ENCODE results near the gene VN1R4.
"Not testable (repeated sequence)": the region's sequence is repeated elsewhere in the genome, so short reads cannot be mapped to it uniquely, and the experiment has no call there.

Gene VN1R4

GRCh38 chr19:53237114-53237777 lies 30.3 kb downstream of the VN1R4 start:
- Histone ChIP-seq H3K4me3 (ENCODE audit: low read depth in 1 of 2, low read length in 2 of 2) (no peak overlapping the region), H3K9ac (ENCODE audit: low read depth, low read length) (no peak overlapping the region), H3K36me3 (ENCODE audit: insufficient read depth, low read length) (peaks cover 49% of the 10 kb centered on the region), H3K79me2 (ENCODE audit: insufficient read depth, low read length) (no peaks in the 10 kb centered on the region), H3K27ac (ENCODE audit: low read length) (no peak overlapping the region), H2AFZ (ENCODE audit: low read depth, low read length) (no peak overlapping the region), H3K27me3 (ENCODE audit: insufficient read depth, low read length, poor library complexity) (no peaks in the 10 kb centered on the region), H3K4me2 (ENCODE audit: insufficient read depth, low read length) (no peak overlapping the region), H3K4me1 (ENCODE audit: insufficient read depth, low read length) (no peaks in the 10 kb centered on the region), H4K20me1 (ENCODE audit: insufficient read depth, low read length) (no peaks in the 10 kb centered on the region), H3K9me3 (ENCODE audit: insufficient read depth, low read length, severe bottlenecking) (peaks cover 43% of the 10 kb centered on the region)
- ATAC-seq (ENCODE audit: insufficient read depth, low read depth) (no peak), DNase-seq (no peak)
- TF ChIP-seq EZH2 (IDR thresholded peaks at IDR 0.05; ENCODE audit: borderline replicate concordance, low read depth, low read length, severe bottlenecking) (no peak), CTCF (IDR thresholded peaks at IDR 0.05; ENCODE audit: borderline replicate concordance, extremely low read depth, low read length, poor library complexity, severe bottlenecking) (no peak)

- no peak for TF ChIP-seq CTCF (IDR thresholded peaks at IDR 0.05; ENCODE audit: borderline replicate concordance, extremely low read depth, low read length, poor library complexity, severe bottlenecking)
- Histone ChIP-seq H3K4me3 (ENCODE audit: low read depth in 1 of 2, low read length in 2 of 2) (no peak overlapping the region), H3K36me3 (ENCODE audit: insufficient read depth, low read length) (no peaks in the 10 kb centered on the region), H3K27ac (ENCODE audit: low read length) (no peak overlapping the region), H3K79me2 (ENCODE audit: insufficient read depth, low read length) (no peaks in the 10 kb centered on the region), H3K9me3 (ENCODE audit: insufficient read depth, low read length, severe bottlenecking) (peaks cover 3% of the 10 kb centered on the region), H3K9ac (ENCODE audit: low read depth, low read length) (no peak overlapping the region), H3K4me1 (ENCODE audit: insufficient read depth, low read length) (no peaks in the 10 kb centered on the region), H3K4me2 (ENCODE audit: insufficient read depth, low read length) (no peak overlapping the region), H3K27me3 (ENCODE audit: insufficient read depth, low read length, poor library complexity) (no peaks in the 10 kb centered on the region), H2AFZ (ENCODE audit: low read depth, low read length) (no peak overlapping the region), H4K20me1 (ENCODE audit: insufficient read depth, low read length) (no peaks in the 10 kb centered on the region)
- ATAC-seq (ENCODE audit: insufficient read depth, low read depth), result no peak
- DNase-seq, result no peak
These were observed 42.9 kb downstream of the VN1R4 start for GRCh38 chr19:53224606-53225005.

GRCh38 chr19:53222716-53223115 lies 44.8 kb downstream of the VN1R4 start:
- H3K4me2 ChIP-seq (ENCODE audit: insufficient read depth, low read length); H4K20me1 ChIP-seq (ENCODE audit: insufficient read depth, low read length); ATAC-seq (ENCODE audit: insufficient read depth, low read depth); H3K9ac ChIP-seq (ENCODE audit: low read depth, low read length); DNase-seq; H3K27ac ChIP-seq (ENCODE audit: low read length); H3K36me3 ChIP-seq (ENCODE audit: insufficient read depth, low read length); H3K4me3 ChIP-seq (ENCODE audit: low read depth in 1 of 2, low read length in 2 of 2); H3K4me1 ChIP-seq (ENCODE audit: insufficient read depth, low read length); H3K27me3 ChIP-seq (ENCODE audit: insufficient read depth, low read length, poor library complexity); H3K9me3 ChIP-seq (ENCODE audit: insufficient read depth, low read length, severe bottlenecking); H2AFZ ChIP-seq (ENCODE audit: low read depth, low read length); H3K79me2 ChIP-seq (ENCODE audit: insufficient read depth, low read length): not testable (repeated sequence)
